Measurements from ENCODE around the gene FERMT2.
"Not testable (repeated sequence)": the region's sequence is repeated elsewhere in the genome, so short reads cannot be mapped to it uniquely, and the experiment has no call there.

Gene FERMT2

GRCh38 chr14:52934762-52935161 is 16.1 kb downstream of the FERMT2 start:
- H3K9me3 Mint-ChIP-seq = no peaks in the 10 kb centered on the region
- no peak overlapping the region for H3K4me3 Mint-ChIP-seq
- H3K4me1 Mint-ChIP-seq = no peaks in the 10 kb centered on the region
- H3K27me3 Mint-ChIP-seq = peaks cover 9% of the 10 kb centered on the region
- no peaks in the 10 kb centered on the region for H3K36me3 Mint-ChIP-seq
- no peak for DNase-seq
- CTCF ChIA-PET = no interaction called here
- H3K27ac Mint-ChIP-seq = no peak overlapping the region

GRCh38 chr14:52929192-52929807 is 21.6 kb downstream of the FERMT2 start:
- Mint-ChIP-seq H3K36me3 (no peaks in the 10 kb centered on the region), H3K4me1 (no peaks in the 10 kb centered on the region), H3K4me3 (no peak overlapping the region), H3K27me3 (peaks cover 4% of the 10 kb centered on the region), H3K27ac (no peak overlapping the region), H3K9me3 (no peaks in the 10 kb centered on the region)
- CTCF ChIA-PET = interaction anchor here (0.6 kb wide), 1 partner anchor 93 kb away, joined by 4 read pairs; no protein-coding TSS in a partner anchor
- DNase-seq = no peak

GRCh38 chr14:52926953-52927352 is 23.9 kb downstream of the FERMT2 start:
- Mint-ChIP-seq H3K4me3 (no peak overlapping the region), H3K9me3 (no peaks in the 10 kb centered on the region), H3K27me3 (peaks cover 4% of the 10 kb centered on the region), H3K4me1 (no peaks in the 10 kb centered on the region), H3K36me3 (no peaks in the 10 kb centered on the region), H3K27ac (no peak overlapping the region)
- CTCF ChIA-PET = no interaction called here
- DNase-seq = no peak

- Mint-ChIP-seq H3K36me3 (no peaks in the 10 kb centered on the region), H3K27me3 (peaks cover 4% of the 10 kb centered on the region)
These were observed 26.8 kb downstream of the FERMT2 start for GRCh38 chr14:52923902-52924575.

GRCh38 chr14:52922656-52923055 is 28.2 kb downstream of the FERMT2 start:
- no peak for DNase-seq
- no peaks in the 10 kb centered on the region for H3K27me3 Mint-ChIP-seq
- no peak overlapping the region for H3K27ac Mint-ChIP-seq
- peaks cover 20% of the 10 kb centered on the region for H3K4me1 Mint-ChIP-seq
- CTCF ChIA-PET = interaction anchor here (0.7 kb wide), 1 partner anchor 291 kb away, joined by 4 read pairs; no protein-coding TSS in a partner anchor
- no peak overlapping the region for H3K4me3 Mint-ChIP-seq
- H3K9me3 Mint-ChIP-seq = peaks cover 2% of the 10 kb centered on the region
- no peaks in the 10 kb centered on the region for H3K36me3 Mint-ChIP-seq

More at GRCh38 chr14:52923902-52924575, 26.8 kb downstream of the FERMT2 start:
- peaks cover 2% of the 10 kb centered on the region for H3K9me3 Mint-ChIP-seq
- CTCF ChIA-PET = interaction anchor here (0.5 to 0.9 kb wide), 3 partner anchors 37 to 380 kb away, joined by 3 to 4 read pairs (median 3); no protein-coding TSS in a partner anchor
- no peak overlapping the region for H3K27ac Mint-ChIP-seq
- peaks cover 7% of the 10 kb centered on the region for H3K4me1 Mint-ChIP-seq
- DNase-seq = peak; percentile 42
- no peak overlapping the region for H3K4me3 Mint-ChIP-seq

GRCh38 chr14:52922059-52922458 is 28.8 kb downstream of the FERMT2 start:
- H3K27me3 Mint-ChIP-seq = no peaks in the 10 kb centered on the region
- H3K4me1 Mint-ChIP-seq = peaks cover 25% of the 10 kb centered on the region
- CTCF ChIA-PET = interaction anchor here (0.7 to 2.1 kb wide), 5 partner anchors 12 to 382 kb away, joined by 3 to 6 read pairs (median 4); no protein-coding TSS in a partner anchor
- H3K9me3 Mint-ChIP-seq = peaks cover 2% of the 10 kb centered on the region
- no peaks in the 10 kb centered on the region for H3K36me3 Mint-ChIP-seq
- H3K4me3 Mint-ChIP-seq = no peak overlapping the region
- DNase-seq = no peak
- H3K27ac Mint-ChIP-seq = no peak overlapping the region

- H3K4me1 Mint-ChIP-seq = peaks cover 27% of the 10 kb centered on the region
- CTCF ChIA-PET = interaction anchor here (0.9 to 2.1 kb wide), 2 partner anchors 10 to 16 kb away, joined by 4 to 6 read pairs; no protein-coding TSS in a partner anchor
- not testable (repeated sequence) for DNase-seq, H3K36me3 Mint-ChIP-seq, H3K9me3 Mint-ChIP-seq, H3K27ac Mint-ChIP-seq, H3K27me3 Mint-ChIP-seq, H3K4me3 Mint-ChIP-seq
These were observed 30.4 kb downstream of the FERMT2 start for GRCh38 chr14:52920411-52920810.

- no peak overlapping the region for H3K4me3 Mint-ChIP-seq
- no peaks in the 10 kb centered on the region for H3K27me3 Mint-ChIP-seq
- CTCF ChIA-PET = interaction anchor here (0.9 kb wide), 1 partner anchor 17 kb away, joined by 4 read pairs; no protein-coding TSS in a partner anchor
- H3K36me3 Mint-ChIP-seq = no peaks in the 10 kb centered on the region
- H3K4me1 Mint-ChIP-seq = peaks cover 27% of the 10 kb centered on the region
- H3K27ac Mint-ChIP-seq = no peak overlapping the region
- peaks cover 2% of the 10 kb centered on the region for H3K9me3 Mint-ChIP-seq
- no peak for DNase-seq
These were observed 30.9 kb downstream of the FERMT2 start for GRCh38 chr14:52919971-52920370.

GRCh38 chr14:52918486-52918885 is 32.4 kb downstream of the FERMT2 start:
- CTCF ChIA-PET = interaction anchor here (1.6 kb wide), 1 partner anchor 43 kb away, joined by 5 read pairs; no protein-coding TSS in a partner anchor
- Mint-ChIP-seq H3K4me3 (no peak overlapping the region), H3K27ac (peak overlapping the region; percentile 85), H3K36me3 (no peaks in the 10 kb centered on the region), H3K9me3 (peaks cover 2% of the 10 kb centered on the region), H3K4me1 (peaks cover 27% of the 10 kb centered on the region), H3K27me3 (no peaks in the 10 kb centered on the region)
- peak; percentile 23 for DNase-seq

GRCh38 chr14:52917735-52918134 is 33.1 kb downstream of the FERMT2 start:
- H3K27me3 Mint-ChIP-seq = no peaks in the 10 kb centered on the region
- no peak for DNase-seq
- H3K9me3 Mint-ChIP-seq = peaks cover 2% of the 10 kb centered on the region
- CTCF ChIA-PET = interaction anchor here (1.6 kb wide), 1 partner anchor 43 kb away, joined by 5 read pairs; no protein-coding TSS in a partner anchor
- H3K4me1 Mint-ChIP-seq = peaks cover 27% of the 10 kb centered on the region
- no peak overlapping the region for H3K4me3 Mint-ChIP-seq
- H3K27ac Mint-ChIP-seq = peak overlapping the region; percentile 81
- H3K36me3 Mint-ChIP-seq = no peaks in the 10 kb centered on the region

- H3K9me3 Mint-ChIP-seq = no peaks in the 10 kb centered on the region
- CTCF ChIA-PET = no interaction called here
- no peak overlapping the region for H3K4me3 Mint-ChIP-seq
- DNase-seq = no peak
- H3K27me3 Mint-ChIP-seq = peaks cover 2% of the 10 kb centered on the region
- peaks cover 23% of the 10 kb centered on the region for H3K4me1 Mint-ChIP-seq
- no peaks in the 10 kb centered on the region for H3K36me3 Mint-ChIP-seq
- H3K27ac Mint-ChIP-seq = no peak overlapping the region
These were observed 36.6 kb downstream of the FERMT2 start for GRCh38 chr14:52914295-52914694.

- no peak overlapping the region for H3K4me3 Mint-ChIP-seq
- H3K4me1 Mint-ChIP-seq = peaks cover 13% of the 10 kb centered on the region
- CTCF ChIA-PET = no interaction called here
- no peak overlapping the region for H3K27ac Mint-ChIP-seq
- no peaks in the 10 kb centered on the region for H3K9me3 Mint-ChIP-seq
- DNase-seq = no peak
- no peaks in the 10 kb centered on the region for H3K36me3 Mint-ChIP-seq
- H3K27me3 Mint-ChIP-seq = peaks cover 8% of the 10 kb centered on the region
These were observed 37.6 kb downstream of the FERMT2 start for GRCh38 chr14:52913271-52913670.

GRCh38 chr14:52911904-52912303 is 38.9 kb downstream of the FERMT2 start:
- no peak overlapping the region for H3K4me3 Mint-ChIP-seq
- H3K27me3 Mint-ChIP-seq = peaks cover 8% of the 10 kb centered on the region
- H3K9me3 Mint-ChIP-seq = no peaks in the 10 kb centered on the region
- peaks cover under 1% of the 10 kb centered on the region for H3K4me1 Mint-ChIP-seq
- H3K27ac Mint-ChIP-seq = no peak overlapping the region
- CTCF ChIA-PET = no interaction called here
- no peak for DNase-seq
- H3K36me3 Mint-ChIP-seq = no peaks in the 10 kb centered on the region

- Mint-ChIP-seq H3K4me1 (no peaks in the 10 kb centered on the region), H3K36me3 (no peaks in the 10 kb centered on the region), H3K27me3 (peaks cover 13% of the 10 kb centered on the region), H3K9me3 (no peaks in the 10 kb centered on the region), H3K4me3 (no peak overlapping the region), H3K27ac (no peak overlapping the region)
- no peak for DNase-seq
- CTCF ChIA-PET = interaction anchor here (1.3 to 1.8 kb wide), 2 partner anchors 11 to 50 kb away, joined by 3 to 6 read pairs; no protein-coding TSS in a partner anchor
These were observed 40.3 kb downstream of the FERMT2 start for GRCh38 chr14:52910572-52910971.

GRCh38 chr14:52907949-52908348 is 42.9 kb downstream of the FERMT2 start:
- no peak overlapping the region for H3K27ac Mint-ChIP-seq
- no peak for DNase-seq
- peaks cover 16% of the 10 kb centered on the region for H3K27me3 Mint-ChIP-seq
- H3K4me3 Mint-ChIP-seq = no peak overlapping the region
- no peaks in the 10 kb centered on the region for H3K36me3 Mint-ChIP-seq
- CTCF ChIA-PET = no interaction called here
- no peaks in the 10 kb centered on the region for H3K4me1 Mint-ChIP-seq
- H3K9me3 Mint-ChIP-seq = no peaks in the 10 kb centered on the region
